Retinal pigment epithelial cell (primary cell): ENCODE measurements around the gene KLHDC1.
A peak's percentile ranks its signal among the peaks of the same experiment; 100 is the strongest.
"Not testable (repeated sequence)": the region's sequence is repeated elsewhere in the genome, so short reads cannot be mapped to it uniquely, and the experiment has no call there.

Experiments
- DNase-seq: peaks from one replicate; pipeline ENCODE4 v3.0.0-alpha.2; 2010; ENCODE audit warnings: low read depth
- H3K4me3 ChIP-seq: 2 replicates; pipeline ENCODE4 v1.5.1; 2011; ENCODE audit warnings: mild to moderate bottlenecking, low read length, control low read depth, moderate library complexity
- TF ChIP-seq, protein P1 (sequence below): conservative IDR thresholded peaks from 2 replicates; pipeline ENCODE4 v1.5.1; 2011; ENCODE audit warnings: low read depth, low read length, control low read depth, inconsistent platforms

KLHDC1 gene

GRCh38 chr14:49767571-49768300, 74.8 kb downstream of the KLHDC1 start, which contains the start of gene KLHDC2:
TSS of gene KLHDC2 (plus strand) at chr14:49768153. CDS start at chr14:49768469, 316 bp downstream.
- TF ChIP-seq, protein P1, sequence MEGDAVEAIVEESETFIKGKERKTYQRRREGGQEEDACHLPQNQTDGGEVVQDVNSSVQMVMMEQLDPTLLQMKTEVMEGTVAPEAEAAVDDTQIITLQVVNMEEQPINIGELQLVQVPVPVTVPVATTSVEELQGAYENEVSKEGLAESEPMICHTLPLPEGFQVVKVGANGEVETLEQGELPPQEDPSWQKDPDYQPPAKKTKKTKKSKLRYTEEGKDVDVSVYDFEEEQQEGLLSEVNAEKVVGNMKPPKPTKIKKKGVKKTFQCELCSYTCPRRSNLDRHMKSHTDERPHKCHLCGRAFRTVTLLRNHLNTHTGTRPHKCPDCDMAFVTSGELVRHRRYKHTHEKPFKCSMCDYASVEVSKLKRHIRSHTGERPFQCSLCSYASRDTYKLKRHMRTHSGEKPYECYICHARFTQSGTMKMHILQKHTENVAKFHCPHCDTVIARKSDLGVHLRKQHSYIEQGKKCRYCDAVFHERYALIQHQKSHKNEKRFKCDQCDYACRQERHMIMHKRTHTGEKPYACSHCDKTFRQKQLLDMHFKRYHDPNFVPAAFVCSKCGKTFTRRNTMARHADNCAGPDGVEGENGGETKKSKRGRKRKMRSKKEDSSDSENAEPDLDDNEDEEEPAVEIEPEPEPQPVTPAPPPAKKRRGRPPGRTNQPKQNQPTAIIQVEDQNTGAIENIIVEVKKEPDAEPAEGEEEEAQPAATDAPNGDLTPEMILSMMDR: no peak
- H3K4me3 ChIP-seq: peak within 1 kb of the TSS; percentile 96
- DNase-seq: no peak

GRCh38 chr14:49768301-49769121, 75.6 kb downstream of the KLHDC1 start:
- no peak for DNase-seq
- peak overlapping the region; percentile 96 for H3K4me3 ChIP-seq
- TF ChIP-seq, protein P1: no peak

GRCh38 chr14:49769171-49769570, 76.3 kb downstream of the KLHDC1 start:
- no peak for DNase-seq
- TF ChIP-seq, protein P1: no peak
- peak overlapping the region; percentile 96 for H3K4me3 ChIP-seq

GRCh38 chr14:49769581-49770211, 76.8 kb downstream of the KLHDC1 start:
- no peak for DNase-seq
- H3K4me3 ChIP-seq: peak overlapping the region; percentile 96
- TF ChIP-seq, protein P1: no peak

DNA sequence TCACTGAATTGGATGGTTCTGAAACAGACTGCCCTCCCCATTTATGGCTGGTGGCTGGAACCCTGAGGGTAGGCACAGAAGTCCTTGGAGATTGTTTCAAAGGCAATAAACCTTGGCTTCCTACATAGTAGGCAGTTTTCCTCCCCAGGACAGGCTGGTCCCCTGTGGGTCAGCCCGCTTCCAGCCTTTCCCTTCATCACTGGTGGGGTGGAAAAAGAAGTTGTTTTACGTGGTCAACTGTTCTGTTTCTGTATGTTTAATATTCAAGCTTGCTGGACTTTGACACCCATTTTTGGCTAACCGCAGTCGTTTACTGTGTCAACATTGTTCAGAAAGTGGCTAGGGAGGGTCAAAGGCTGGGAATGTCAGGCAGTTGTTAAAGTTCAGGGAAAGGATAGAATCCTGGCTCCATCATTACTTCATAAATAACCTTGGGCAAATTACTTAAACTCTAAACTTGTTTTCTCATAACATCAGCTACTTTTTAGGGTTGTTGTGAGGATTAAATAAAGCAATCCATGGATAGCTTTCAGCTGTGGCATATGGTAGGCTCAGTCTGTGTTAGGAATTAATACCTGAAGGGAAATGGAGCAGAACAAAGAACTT, 77.4 kb downstream of the KLHDC1 start:
- DNase-seq: no peak
- H3K4me3 ChIP-seq: peak overlapping the region; percentile 96

DNA sequence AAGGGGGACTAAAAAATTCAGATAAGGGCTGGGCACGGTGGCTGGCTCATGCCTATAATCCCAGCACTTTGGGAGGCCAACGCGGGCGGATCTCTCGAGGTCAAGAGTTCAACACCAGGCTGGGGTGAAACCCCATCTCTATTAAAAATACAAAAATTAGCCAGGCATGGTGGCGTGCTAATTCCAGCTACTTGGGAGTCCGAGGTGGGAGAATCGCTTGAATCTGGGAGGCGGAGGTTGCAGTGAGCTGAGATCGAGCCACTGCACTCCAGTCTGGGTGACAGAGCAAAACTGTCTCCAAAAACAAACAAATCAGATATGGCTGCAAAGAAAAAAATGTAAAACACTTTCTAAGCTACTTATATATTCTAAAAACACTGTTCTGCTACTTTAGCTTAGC, 78.8 kb downstream of the KLHDC1 start:
- DNase-seq, H3K4me3 ChIP-seq: not testable (repeated sequence)

More for the DNA sequence above, 77.4 kb downstream of the KLHDC1 start:
- TF ChIP-seq, protein P1: no peak

DNA sequence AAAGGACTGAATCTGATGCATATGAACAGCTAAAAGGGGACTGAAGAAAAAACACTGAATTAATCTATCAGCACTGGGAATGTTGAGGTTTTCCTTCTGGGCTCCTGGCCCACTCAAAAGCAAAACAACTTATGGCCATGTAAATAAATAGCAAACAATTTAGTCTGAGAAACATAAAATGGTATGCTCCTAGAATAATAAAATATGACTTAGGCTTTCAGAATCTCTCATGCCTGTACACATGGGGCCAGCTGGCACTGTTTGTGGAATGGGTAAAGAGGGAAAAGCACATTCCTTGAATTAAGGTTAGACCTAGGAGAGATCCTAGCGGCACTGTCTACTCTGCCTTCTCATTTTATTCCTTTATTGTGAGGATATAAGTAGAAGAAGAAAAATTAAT, 81.2 kb downstream of the KLHDC1 start:
- DNase-seq: no peak
- TF ChIP-seq, protein P1: no peak
- no peak overlapping the region for H3K4me3 ChIP-seq
